K562 (cell line): ENCODE results near the gene CD300A. TPM values are rescaled to one million over a fixed set of nuclear protein-coding genes. Genes with fewer than 3 reads are reported as not detected.
A peak's percentile ranks its signal among the peaks of the same experiment; 100 is the strongest.

Source experiments
- ADNP ChIP-seq: fragments of 200-800 bp; sonication (Bioruptor generic); IDR thresholded peaks from 2 replicates; pipeline ENCODE4 v1.6.1; 2016; ENCODE audit warnings: missing genetic modification characterization, missing compliant biosample characterization
- FOXP4 ChIP-seq: sonication (generic); formaldehyde crosslinking; IDR thresholded peaks from 2 replicates; pipeline ENCODE4 v1.8.0; 2022; ENCODE audit warnings: mild to moderate bottlenecking, missing genetic modification reagents, borderline replicate concordance
- KLF13 ChIP-seq: fragments of 450-650 bp; IDR thresholded peaks from 2 replicates; pipeline ENCODE4 v1.6.1; 2016; ENCODE audit warnings: missing genetic modification characterization, low read depth, mild to moderate bottlenecking, missing compliant biosample characterization, moderate library complexity, borderline replicate concordance
- MED1 ChIP-seq: sonication (generic); formaldehyde crosslinking; IDR thresholded peaks from 2 replicates; pipeline ENCODE4 v1.8.1; 2023; ENCODE audit warnings: missing genetic modification reagents, borderline replicate concordance
- ZBTB9 ChIP-seq: fragments of 450-650 bp; formaldehyde crosslinking; IDR thresholded peaks from 2 replicates; pipeline ENCODE4 v1.4.0; 2020; ENCODE audit warnings: mild to moderate bottlenecking, moderate library complexity
- polyA plus RNA-seq, 8 experiments: library from polyadenylated mRNA; depleted of rRNA in 4 of 8; stranded (reverse) in 5 of 8; unstranded in 3 of 8; fragments of >200 nt; fragmentation: Nextera tagmentation in 2 of 8; fragmentation: Illumina TruSeq in 1 of 8; extraction: Ambion mirVana in 2 of 8; extraction: Trizol in 1 of 8; gene quantifications; 2 replicates each; pipeline versions ENCODE4 v1.2.1 to v1.2.3, GENCODE V29; 2011 to 2014; ENCODE audit warnings: inconsistent platforms in 1 of 8, missing spikeins in 1 of 8
- total RNA-seq, 7 experiments: library from RNA; depleted of rRNA in 6 of 7; stranded (reverse); fragments of >200 nt in 6 of 7; fragmentation: Illumina TruSeq in 2 of 7; extraction: Trizol in 2 of 7; gene quantifications; 2 replicates each; pipeline versions ENCODE4 v1.2.1 to v1.2.3, GENCODE V29; 2011 to 2021; ENCODE audit warnings: low replicate concordance in 1 of 7
- TF ChIP-seq, protein P1 (sequence below), 2 experiments: fragments of 450-650 bp in 1 of 2; sonication (generic) in 1 of 2; formaldehyde crosslinking in 1 of 2; IDR thresholded peaks; 2 replicates each; pipeline versions ENCODE4 v1.7.1 to v1.9.0; 2016 to 2022; ENCODE audit warnings: inconsistent platforms in 1 of 2, mild to moderate bottlenecking in 1 of 2, missing genetic modification reagents in 1 of 2
- TF ChIP-seq, protein P2 (sequence below): sonication (generic); formaldehyde crosslinking; IDR thresholded peaks from 2 replicates; pipeline ENCODE4 v1.8.0; 2023; ENCODE audit warnings: mild to moderate bottlenecking, missing genetic modification reagents

CD300A gene
- total and polyA plus RNA-seq, 9 of the 15 experiments (the other 6 are each of a cell fraction or from before 2014, with no cell fraction given) = 0.21 to 1.7 (median 0.41) TPM; not detected in 1

DNA sequence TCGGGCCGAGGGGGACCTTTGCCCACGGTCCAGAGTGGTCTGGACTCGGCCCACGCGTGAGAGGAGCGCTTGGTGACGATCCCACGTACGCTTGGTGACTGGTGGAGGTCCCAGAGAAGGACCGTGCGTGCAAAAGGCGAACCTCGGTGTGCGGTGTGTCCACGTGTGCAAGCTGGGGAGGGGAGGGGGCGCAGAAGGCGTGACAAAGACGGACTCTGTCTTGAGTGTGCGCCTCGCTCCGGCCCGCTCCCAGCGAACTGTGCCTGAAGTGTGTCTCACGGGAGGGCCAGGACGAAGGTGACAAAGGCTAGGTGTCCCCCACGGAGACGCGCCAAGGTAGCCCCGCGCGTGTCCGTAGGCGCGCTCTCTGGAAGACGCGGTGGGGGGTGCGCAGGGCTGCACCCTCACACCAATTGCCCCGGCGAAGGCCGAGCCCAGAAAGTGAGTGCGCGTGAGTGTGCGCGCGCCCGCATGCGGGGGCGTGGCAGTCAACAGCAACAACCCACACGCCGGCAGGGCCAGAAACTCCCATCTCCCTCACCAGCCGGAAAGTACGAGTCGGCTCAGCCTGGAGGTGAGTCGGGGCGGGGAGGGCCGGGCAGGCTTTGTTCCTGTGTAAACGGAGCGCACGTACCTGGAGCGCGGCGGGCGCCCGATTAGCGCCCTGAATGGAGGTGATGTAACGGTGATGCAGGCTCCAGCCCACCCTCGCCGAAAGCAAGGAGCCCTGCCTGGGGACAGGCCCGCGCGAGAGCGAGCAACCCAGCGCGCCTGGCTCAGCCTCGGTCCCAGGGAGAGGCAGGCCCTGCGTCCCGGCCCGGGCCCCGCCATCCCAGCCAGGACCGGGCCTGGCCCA lies 34.6 kb upstream of the CD300A start, which contains the start of gene GPRC5C (continued):
- TF ChIP-seq, protein P1, sequence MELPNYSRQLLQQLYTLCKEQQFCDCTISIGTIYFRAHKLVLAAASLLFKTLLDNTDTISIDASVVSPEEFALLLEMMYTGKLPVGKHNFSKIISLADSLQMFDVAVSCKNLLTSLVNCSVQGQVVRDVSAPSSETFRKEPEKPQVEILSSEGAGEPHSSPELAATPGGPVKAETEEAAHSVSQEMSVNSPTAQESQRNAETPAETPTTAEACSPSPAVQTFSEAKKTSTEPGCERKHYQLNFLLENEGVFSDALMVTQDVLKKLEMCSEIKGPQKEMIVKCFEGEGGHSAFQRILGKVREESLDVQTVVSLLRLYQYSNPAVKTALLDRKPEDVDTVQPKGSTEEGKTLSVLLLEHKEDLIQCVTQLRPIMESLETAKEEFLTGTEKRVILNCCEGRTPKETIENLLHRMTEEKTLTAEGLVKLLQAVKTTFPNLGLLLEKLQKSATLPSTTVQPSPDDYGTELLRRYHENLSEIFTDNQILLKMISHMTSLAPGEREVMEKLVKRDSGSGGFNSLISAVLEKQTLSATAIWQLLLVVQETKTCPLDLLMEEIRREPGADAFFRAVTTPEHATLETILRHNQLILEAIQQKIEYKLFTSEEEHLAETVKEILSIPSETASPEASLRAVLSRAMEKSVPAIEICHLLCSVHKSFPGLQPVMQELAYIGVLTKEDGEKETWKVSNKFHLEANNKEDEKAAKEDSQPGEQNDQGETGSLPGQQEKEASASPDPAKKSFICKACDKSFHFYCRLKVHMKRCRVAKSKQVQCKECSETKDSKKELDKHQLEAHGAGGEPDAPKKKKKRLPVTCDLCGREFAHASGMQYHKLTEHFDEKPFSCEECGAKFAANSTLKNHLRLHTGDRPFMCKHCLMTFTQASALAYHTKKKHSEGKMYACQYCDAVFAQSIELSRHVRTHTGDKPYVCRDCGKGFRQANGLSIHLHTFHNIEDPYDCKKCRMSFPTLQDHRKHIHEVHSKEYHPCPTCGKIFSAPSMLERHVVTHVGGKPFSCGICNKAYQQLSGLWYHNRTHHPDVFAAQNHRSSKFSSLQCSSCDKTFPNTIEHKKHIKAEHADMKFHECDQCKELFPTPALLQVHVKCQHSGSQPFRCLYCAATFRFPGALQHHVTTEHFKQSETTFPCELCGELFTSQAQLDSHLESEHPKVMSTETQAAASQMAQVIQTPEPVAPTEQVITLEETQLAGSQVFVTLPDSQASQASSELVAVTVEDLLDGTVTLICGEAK (IDR thresholded peaks at IDR 0.05) = no peak
- TF ChIP-seq, protein P1 (CRISPR knock-in tag; IDR thresholded peaks at IDR 0.05) = 0 out of 2 replicates have a peak, but pooled peaks have one; percentile 8
- TF ChIP-seq FOXP4 (CRISPR knock-in tag) = peak; percentile 97; the same call in 1 of the 2 replicates
- TF ChIP-seq, protein P2, sequence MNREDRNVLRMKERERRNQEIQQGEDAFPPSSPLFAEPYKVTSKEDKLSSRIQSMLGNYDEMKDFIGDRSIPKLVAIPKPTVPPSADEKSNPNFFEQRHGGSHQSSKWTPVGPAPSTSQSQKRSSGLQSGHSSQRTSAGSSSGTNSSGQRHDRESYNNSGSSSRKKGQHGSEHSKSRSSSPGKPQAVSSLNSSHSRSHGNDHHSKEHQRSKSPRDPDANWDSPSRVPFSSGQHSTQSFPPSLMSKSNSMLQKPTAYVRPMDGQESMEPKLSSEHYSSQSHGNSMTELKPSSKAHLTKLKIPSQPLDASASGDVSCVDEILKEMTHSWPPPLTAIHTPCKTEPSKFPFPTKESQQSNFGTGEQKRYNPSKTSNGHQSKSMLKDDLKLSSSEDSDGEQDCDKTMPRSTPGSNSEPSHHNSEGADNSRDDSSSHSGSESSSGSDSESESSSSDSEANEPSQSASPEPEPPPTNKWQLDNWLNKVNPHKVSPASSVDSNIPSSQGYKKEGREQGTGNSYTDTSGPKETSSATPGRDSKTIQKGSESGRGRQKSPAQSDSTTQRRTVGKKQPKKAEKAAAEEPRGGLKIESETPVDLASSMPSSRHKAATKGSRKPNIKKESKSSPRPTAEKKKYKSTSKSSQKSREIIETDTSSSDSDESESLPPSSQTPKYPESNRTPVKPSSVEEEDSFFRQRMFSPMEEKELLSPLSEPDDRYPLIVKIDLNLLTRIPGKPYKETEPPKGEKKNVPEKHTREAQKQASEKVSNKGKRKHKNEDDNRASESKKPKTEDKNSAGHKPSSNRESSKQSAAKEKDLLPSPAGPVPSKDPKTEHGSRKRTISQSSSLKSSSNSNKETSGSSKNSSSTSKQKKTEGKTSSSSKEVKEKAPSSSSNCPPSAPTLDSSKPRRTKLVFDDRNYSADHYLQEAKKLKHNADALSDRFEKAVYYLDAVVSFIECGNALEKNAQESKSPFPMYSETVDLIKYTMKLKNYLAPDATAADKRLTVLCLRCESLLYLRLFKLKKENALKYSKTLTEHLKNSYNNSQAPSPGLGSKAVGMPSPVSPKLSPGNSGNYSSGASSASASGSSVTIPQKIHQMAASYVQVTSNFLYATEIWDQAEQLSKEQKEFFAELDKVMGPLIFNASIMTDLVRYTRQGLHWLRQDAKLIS (CRISPR knock-in tag) = peak; percentile 42; the same call in 1 of the 2 replicates
- peak; percentile 59; the same call in 1 of the 2 replicates for TF ChIP-seq KLF13
- peak; percentile 70 for TF ChIP-seq ZBTB9 (CRISPR knock-in tag)
- no peak for TF ChIP-seq ADNP (tag)
- no peak for TF ChIP-seq MED1 (CRISPR knock-in tag)
